ENCODE data around the gene SFTA2.
"Not testable (repeated sequence)": the region's sequence is repeated elsewhere in the genome, so short reads cannot be mapped to it uniquely, and the experiment has no call there.

SFTA2 gene

DNA sequence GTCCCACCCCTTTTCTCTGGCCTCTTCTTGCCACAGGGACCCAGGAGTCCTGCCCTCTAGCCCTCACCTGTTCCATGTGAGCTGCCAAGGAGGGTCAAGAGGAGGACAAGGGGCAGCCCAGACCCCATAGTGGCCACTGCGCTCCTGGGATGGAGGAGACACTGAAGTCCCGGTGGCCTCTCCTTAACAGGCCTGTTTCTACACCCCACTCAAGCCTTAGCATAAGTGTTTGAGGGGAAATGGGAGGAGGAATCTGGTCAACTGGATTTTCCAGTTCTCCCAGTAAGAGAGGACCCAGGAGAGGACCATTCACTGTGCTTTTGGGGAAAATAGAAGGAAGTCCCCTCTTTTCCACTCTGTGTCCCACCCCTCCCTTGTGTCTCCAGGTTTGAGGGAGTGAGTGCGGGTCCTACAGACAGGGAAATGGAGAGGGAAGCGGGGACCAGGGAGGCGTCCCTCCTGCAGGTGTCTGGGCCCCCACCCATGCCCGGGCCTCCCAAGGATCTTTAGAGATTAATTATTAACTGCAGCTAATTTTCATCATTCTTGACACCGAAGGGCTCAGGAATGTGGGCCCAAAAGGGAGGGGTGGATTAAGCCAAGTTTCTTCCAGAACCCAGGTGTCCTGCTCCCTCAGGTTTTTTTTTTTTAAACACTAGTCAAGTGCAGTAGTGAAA, at the start of gene SFTA2:
TSS of gene SFTA2 (minus strand) at position 202 of the 677 bp plus-strand sequence. CDS start at position 128, 74 bp downstream.
- no peak for FAIRE-seq

DNA sequence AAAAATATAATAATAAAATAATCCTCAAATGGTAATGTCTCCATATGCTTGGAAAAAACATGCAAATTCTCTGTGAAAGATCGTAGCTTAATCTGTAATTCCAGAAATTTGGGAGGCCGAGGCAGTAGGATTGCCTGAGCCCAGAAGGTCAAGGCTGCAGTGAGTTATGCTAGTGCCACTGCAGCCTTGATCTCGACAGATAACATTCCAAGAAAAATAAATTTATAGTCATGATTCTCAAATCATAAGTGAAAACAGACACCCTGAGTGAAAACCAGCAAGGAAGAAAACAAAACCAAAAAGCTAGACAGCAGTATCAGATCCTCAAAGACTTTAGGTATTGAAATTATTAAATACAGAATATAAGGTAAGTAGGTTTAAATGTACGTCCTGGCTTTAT, 47.7 kb upstream of the SFTA2 start:
- FAIRE-seq, result no peak

DNA sequence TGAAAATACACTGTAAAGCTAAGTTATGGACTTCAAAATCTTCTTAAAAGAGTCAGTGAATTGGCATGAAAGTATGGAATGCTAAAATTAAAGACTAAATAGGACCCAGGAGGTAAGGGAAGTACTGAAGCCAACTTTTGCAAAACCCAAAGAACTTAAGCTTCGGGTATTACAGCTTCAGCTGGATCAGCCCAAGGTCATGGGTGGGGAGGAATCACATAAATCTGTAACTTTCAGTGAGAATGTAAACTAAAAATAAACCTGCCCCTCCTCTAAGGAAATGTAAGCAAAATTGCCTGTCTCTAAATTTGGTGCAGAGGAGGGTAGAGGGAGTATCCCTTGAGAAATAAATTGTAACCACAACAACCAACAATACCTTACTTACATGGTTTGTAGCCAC, 47.2 kb upstream of the SFTA2 start:
- FAIRE-seq, result no peak

DNA sequence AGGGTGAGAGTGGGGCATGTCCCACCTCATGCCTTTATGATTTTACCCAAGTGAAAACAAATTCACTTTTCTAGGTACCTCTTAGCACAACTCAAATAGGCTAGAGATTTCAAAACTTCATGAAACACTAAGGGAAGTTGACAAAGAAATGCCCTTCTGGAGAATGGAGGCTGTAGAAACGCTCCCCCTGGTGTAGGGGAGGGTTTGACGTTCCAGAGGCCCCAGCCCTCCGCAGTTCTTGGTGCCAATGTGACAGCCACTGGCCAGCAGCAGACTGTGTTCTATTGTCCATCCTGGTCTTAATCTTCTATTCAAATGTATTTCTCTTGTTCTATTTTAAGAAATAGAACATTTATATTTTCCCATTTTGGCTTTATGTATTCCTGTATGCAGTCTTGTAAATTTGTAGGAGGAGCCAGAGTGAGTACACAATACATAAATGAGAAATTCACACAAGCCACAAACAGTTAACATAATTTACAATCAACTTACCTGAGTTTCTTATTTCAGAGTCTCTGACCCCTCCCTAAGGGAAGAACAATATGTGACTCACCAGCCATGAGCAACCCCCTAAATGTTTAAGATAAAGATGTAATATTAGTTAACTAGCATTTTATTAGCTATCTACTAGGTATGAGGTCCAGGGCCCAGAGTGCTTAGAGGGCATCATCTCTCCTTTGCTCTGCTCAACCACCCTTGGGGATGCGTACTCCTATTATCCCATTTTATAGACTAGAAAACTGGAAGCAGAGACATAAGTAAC, 42.7 kb upstream of the SFTA2 start:
- FAIRE-seq, result no peak

DNA sequence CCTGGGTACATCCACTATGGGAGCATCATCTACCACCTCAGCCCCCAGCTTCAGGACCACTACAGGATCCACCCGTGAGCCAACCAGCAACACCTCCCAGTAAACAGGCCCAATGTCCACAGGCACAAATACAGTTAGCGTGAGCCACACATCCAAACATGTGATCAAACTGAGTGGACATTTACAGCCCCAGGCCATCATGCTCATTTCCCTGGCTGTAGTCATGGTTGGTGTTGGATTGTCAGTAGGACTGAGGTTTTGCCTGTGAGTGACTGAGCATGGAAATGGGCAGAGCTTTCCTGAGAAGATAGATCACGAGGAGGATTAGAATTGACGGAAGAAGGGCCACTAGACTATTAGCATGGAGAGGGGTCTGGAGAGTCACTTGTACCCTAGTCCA, 40.8 kb upstream of the SFTA2 start:
- FAIRE-seq, result no peak

DNA sequence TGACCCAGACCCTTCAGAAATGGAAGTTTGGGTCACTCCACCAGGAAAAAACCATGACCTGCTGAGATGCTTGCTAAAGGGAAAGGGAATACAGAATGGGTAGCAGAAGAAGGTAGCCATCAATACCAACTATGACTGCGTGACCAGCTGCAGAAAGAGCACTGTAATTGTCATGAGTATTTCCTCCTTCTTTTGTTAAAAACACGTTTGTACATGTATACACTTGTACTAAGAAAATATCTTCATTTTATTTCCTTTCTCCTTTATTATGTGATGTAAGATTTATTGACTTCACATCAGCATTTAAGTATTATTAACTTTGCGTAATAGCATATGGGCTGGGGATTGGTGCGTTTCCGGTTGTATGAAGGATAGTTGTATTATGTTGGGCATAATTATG, 39.0 kb upstream of the SFTA2 start:
- FAIRE-seq, result no peak

DNA sequence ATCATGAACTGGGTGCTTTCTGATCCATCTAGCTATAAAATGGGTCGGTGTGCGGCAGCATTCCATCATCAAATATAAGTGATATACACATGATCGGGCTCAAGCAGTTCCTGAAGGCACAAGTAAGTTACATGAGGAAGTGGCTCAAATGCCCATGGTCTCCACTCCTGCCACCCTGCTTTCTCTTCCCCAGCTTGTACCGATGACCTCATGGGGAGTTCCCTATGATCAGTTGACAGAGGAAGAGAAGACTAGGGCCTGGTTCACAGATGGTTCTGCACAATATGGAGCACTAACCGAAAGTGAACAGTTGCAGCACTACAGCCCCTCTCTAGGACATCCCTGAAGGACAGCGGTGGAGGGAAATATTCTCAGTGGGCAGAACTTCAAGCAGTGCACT, 37.2 kb upstream of the SFTA2 start:
- FAIRE-seq, result not testable (repeated sequence)

DNA sequence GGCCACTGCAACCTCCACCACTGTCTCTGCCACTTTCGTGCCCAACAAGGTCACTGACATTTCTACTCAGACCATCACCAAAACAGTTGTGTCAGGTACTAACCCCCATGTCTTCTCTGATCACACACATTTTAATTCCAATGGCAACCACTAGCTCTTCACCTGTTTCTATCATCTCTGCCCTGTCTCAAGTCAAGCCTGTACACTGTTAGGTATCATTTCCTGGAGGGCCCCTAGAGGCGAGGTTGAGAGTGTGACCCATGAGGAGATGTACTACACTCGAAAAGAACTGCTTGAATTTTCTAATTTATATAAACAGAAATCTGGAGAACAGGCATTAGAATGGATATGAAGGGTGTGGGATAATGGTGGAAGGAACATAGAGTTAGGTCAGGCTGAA, 34.2 kb upstream of the SFTA2 start:
- no peak for FAIRE-seq

DNA sequence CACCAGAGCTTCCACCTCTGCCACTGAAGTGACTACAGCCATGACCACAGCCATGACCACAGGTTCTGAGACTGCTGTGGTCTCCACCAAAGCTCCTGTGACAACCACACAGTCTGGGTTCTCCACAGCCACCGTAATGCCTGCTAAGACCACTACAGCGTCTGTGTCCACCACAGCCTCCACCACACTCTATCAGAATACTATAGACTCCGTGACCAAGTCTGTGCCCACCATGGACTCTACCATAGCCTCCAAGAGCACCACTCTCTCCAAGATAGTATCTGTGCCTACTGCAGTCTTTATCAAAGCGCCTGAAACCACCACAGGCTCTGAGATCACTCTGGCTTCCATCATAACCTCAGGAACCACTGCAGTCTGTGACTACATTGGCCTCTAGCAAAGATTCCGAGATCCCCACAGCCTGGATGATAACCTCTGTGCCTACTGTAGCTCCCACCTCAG, 33.2 kb upstream of the SFTA2 start:
- FAIRE-seq, result no peak

DNA sequence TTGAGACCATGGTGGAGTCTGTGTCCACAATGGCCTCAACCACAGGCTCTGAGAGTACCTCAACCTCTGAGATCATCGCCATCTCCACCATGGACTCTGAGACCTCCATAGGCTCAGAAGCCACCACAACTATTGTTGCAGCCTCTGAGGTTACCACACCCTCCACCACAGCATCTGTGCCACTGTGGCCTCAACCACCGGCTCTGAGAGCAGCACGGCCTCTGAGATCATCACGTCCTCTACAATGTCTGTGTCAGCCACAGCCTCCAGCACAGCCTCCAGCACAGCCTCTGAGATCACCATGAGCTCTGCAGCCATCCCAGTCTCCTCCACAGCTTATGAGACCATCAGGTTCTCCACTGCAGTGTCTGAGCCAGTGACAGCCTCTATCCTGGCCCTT, 32.1 kb upstream of the SFTA2 start:
- no peak for FAIRE-seq

DNA sequence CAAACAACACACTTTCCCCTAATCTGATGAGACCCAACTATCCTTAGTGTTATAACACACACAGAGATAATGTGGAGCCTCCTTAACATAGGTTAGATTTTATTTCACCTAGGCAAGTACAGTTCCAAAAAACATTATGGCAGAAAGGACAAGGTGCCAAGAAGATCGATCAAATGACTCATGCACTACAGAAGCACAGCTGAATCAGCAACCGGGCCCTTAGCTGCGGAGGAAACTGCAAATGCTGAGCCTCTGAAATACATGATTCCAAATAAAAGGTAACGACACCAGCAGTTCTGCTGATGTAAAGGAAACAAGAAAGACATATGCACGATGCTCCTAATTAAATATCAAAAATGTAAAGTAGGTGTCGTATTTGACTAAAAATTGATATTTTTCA, 31.7 kb upstream of the SFTA2 start:
- FAIRE-seq, result no peak

DNA sequence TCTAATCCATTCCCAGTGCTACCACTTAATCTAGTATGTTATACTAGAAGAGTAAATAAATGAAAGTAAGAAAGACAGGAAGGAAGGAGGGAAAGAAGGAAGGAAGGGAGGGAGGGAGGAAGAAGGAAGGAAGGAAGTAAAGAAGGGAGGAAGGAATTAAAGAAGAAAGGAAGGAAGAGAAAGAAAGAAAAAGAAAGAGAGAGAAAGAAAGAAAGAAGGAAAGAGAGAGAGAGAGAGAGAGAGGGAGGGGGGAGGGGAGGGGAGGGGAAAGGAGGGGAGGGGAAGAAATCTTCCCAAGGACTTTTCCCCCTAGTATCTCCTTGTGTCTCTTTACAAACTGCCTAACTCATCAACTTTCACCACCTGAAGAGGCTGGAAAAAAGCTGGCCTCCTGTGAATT, 30.7 kb upstream of the SFTA2 start:
- no peak for FAIRE-seq

DNA sequence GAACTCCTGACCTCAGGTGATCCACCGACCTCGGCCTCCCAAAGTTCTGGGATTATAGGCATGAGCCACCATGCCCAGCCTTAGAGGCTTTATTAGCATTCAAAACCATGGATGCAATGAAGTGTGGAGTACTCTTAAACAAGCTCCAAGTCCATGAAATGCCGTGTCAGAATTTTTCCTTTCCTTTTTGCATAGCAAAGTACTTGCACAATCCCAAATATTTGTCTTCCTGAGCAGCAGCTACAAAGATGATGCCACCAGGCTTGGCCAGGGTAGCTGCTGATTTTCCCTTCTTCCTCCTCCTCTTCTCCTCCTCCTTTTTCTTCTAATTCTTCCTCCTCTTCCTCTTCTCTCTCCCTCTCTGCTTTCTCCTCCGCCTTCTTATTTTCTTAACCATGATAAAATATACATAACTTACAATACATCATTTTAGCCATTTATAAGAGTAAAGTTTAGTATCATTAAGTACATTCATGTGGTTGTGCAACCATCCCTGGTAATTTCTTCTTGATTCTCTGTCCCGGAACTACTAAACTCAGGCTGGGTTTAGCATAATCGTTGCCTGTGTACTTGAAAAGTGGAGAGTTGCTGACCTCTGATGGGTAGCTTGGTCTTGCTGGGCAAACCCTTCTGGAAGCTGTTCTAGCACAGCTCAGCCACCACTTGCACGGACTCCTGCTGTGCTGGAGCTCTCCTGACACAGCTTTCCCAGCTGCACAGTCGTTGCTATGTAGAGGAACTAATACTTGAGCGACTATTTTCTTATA, 29.1 kb upstream of the SFTA2 start:
- FAIRE-seq, result no peak

DNA sequence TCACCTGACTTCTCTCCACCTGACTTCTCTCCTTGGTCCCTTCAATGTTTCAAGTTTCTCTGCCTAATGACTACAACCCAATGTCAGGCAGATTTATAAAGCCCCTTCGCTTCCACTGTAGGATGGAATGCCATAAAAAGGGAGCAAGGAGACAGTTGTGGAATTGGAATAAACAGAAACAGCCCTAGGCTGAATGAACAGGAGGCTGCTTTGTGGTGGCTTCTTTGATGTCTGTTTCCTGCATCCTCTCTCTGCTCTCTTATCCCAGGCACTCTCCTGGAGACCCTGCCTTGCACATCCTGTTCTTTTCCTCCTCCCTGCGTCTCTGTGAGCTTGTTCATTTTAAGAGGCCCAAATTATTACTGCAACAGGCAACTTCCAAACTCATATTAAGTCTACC, 25.7 kb upstream of the SFTA2 start:
- no peak for FAIRE-seq

DNA sequence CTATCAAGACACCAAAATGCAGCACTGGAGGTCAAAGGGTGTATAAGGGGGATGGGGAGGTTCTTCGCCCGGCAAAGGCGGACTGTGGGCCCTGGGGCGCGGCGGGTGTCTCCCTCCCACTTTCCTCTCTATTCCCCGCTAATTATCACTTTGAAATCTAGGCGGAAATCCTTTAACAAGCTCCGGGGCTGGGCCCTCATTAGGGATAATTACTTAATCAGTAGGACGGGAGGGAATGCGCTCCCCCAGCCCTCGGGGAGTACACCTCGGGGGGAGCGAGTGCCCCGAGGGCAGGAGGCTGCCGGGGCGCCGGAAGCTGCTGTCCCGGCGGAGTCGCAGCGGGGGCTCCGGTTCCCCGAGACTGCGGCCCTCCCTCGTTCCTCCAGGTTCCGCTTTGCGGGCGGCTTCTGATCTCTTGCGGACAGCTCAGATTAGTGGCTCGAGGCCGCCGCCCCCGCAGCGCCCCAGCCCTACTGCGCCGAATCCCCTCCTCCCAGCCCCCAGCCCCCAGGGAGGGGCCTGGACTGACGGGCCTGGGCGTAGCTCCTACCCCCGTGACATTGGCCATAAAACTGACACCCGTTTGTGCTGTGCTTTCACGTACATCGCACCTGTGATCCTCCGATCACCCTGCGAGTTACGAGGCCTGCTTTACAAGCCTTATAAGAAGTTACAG, 23.5 kb upstream of the SFTA2 start:
- no peak for FAIRE-seq

DNA sequence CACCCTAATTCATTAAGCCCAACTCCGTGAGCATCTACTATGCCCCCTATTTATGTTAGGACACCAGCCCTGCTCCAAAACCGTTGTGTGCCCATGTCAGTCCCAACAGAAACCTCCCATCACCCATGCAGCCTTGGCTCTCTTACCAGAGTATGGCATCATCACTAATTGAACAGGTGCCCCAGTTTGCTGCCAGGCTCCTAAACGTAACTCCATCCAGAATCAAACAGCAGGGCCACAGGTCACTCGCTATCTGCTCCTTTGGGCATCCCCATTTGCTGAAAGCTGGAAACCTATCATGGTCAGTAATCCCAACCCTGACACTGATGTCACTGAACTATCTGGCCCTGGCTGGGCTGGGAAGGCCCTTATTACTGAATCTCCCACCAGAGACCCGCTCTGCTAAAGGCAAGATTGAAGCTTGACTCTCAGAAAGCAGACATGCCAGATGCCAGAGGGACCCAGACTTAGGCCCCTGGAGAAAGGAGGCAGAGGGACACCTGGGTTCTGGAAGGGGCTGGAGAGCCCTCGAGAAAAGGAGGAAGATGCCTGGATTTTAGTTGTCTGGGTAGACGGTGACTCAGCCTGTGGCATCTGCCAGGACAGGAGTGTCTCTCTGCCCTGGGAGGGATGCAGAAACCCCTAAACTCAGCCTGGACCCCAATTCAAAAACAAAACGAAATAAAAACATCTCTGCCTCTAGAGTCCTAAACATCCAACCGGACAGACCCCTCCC, 22.8 kb upstream of the SFTA2 start:
- no peak for FAIRE-seq

DNA sequence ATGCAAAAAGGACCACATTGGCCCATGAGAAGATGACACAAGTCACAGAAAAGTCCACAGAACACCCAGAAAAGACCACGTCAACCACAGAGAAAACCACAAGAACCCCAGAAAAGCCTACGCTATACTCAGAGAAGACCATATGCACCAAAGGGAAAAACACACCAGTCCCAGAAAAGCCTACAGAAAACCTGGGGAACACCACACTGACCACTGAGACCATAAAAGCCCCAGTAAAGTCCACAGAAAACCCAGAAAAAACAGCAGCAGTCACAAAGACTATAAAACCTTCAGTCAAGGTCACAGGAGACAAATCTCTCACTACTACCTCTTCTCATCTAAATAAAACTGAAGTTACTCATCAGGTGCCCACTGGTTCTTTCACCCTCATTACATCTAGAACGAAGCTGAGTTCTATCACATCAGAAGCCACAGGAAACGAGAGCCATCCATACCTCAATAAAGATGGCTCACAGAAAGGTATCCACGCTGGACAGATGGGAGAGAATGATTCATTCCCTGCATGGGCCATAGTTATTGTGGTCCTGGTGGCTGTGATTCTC, 20.0 kb upstream of the SFTA2 start:
- FAIRE-seq, result no peak

DNA sequence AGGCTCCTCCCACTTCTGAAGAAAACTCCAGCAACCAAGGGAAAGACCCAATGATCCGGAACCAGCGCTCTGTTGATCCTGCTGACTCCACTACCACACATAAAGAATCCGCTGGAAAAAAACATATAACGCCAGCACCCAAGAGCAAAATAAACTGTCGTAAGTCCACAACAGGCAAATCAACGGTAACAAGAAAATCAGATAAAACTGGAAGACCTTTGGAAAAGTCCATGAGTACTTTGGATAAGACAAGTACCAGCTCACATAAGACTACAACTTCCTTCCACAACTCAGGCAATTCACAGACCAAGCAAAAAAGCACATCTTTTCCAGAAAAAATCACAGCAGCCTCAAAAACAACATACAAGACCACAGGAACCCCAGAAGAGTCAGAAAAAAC, 16.8 kb upstream of the SFTA2 start:
- no peak for FAIRE-seq

DNA sequence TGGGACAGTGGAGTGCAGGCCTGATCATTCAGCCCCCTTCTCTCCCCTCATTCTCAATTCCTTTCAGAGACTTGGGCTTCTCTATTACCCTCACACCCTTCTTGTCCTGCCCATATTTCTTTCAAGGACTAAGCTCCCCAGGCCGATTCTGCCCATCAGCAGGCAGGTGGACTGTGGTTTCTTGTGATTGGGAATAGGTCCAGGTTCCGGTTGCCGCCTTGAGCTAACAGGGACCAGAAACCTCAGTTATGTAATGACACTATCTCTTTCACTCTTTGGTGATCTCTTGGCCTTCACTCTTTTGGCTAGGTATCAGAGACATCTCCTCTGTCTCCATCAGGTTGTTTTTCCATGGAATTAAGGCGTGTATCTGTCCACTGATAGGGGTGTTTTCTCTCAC, 15.3 kb upstream of the SFTA2 start:
- no peak for FAIRE-seq

DNA sequence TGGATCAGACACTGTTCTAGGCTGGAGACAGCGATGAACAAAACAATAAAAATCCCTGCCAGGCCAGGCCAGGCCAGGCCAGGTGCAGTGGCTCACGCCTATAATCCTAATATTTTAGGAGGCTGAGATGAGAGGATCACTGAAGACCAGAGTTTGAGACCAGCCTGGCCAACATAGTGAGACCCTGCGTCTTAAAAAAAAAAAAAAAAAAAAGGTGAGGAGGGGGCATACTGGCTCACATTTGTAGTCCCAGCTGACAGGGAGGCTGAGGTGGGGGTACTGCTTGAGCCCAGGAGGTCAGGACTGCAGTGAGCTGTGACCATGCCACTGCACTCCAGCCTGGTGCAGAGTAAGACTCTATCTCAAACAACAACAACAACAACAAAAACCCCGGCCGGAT, 13.3 kb upstream of the SFTA2 start:
- FAIRE-seq, result no peak

DNA sequence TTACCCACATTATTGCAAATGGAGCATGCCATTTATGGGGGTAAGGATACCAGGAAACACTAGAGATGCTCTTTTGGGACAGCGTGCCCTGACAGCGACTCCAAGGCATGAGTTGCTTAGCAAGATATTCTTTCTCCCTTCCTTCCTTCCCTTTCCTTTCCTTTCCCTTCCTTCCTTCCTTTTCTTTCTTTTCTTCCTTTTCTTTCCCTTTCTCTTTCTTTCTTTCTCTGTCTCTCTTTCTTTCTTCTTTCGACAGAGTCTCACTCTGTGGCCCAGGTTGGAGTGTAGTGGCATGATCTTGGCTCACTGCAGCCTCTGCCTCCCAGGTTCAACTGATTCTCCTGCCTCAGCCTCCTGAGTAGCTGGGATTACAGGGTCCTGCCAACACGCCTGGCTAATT, 12.1 kb upstream of the SFTA2 start:
- no peak for FAIRE-seq
